ENCODE measurements around the gene P2RX4. TPM values are rescaled to one million over a fixed set of nuclear protein-coding genes. Genes with fewer than 3 reads are reported as not detected.

P2RX4 gene
- total and polyA plus RNA-seq, 2 of the 13 experiments (the other 11 are each of a cell fraction or from before 2014, with no cell fraction given), result 13.8 to 30.8 TPM

GRCh38 chr12:121209624-121210572 is at the start of gene P2RX4 (continued):
- TF ChIP-seq HNF4G (IDR thresholded peaks at IDR 0.05; ENCODE audit: borderline replicate concordance, low read depth, low read length) (no peak), HNF4G (CRISPR knock-in tag; IDR thresholded peaks at IDR 0.05; ENCODE audit: borderline replicate concordance, low read depth) (peak; percentile 59; the same call in 1 of the 2 replicates), CSRNP1 (CRISPR knock-in tag; IDR thresholded peaks at IDR 0.05) (0 out of 2 replicates have a peak, but pooled peaks have one; percentile 49), DMAP1 (CRISPR knock-in tag; IDR thresholded peaks at IDR 0.05) (peak; percentile 36; the same call in 1 of the 2 replicates), ATF6 (CRISPR knock-in tag; conservative IDR thresholded peaks at IDR 0.05) (no peak), SRF (IDR thresholded peaks at IDR 0.05; ENCODE audit: low read depth, low read length) (no peak), ZNF362 (CRISPR knock-in tag; IDR thresholded peaks at IDR 0.05; ENCODE audit: borderline replicate concordance) (no peak), ZNF709 (CRISPR knock-in tag; IDR thresholded peaks at IDR 0.05) (peak; percentile 89; the same call in 1 of the 2 replicates), GTF2F1 (IDR thresholded peaks at IDR 0.05; ENCODE audit: low read length) (no peak), KLF15 (CRISPR knock-in tag; IDR thresholded peaks at IDR 0.05; ENCODE audit: borderline replicate concordance) (no peak; the same call in 1 of the 2 replicates), ZNF264 (CRISPR knock-in tag; IDR thresholded peaks at IDR 0.05) (no peak; the same call in 1 of the 2 replicates), ZNF543 (CRISPR knock-in tag; IDR thresholded peaks at IDR 0.05) (peak; percentile 10; the same call in 1 of the 2 replicates)
- TF ChIP-seq, protein P1, sequence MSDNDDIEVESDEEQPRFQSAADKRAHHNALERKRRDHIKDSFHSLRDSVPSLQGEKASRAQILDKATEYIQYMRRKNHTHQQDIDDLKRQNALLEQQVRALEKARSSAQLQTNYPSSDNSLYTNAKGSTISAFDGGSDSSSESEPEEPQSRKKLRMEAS (IDR thresholded peaks at IDR 0.05), result peak; percentile 67; the same call in 1 of the 2 replicates
- TF ChIP-seq, protein P2, sequence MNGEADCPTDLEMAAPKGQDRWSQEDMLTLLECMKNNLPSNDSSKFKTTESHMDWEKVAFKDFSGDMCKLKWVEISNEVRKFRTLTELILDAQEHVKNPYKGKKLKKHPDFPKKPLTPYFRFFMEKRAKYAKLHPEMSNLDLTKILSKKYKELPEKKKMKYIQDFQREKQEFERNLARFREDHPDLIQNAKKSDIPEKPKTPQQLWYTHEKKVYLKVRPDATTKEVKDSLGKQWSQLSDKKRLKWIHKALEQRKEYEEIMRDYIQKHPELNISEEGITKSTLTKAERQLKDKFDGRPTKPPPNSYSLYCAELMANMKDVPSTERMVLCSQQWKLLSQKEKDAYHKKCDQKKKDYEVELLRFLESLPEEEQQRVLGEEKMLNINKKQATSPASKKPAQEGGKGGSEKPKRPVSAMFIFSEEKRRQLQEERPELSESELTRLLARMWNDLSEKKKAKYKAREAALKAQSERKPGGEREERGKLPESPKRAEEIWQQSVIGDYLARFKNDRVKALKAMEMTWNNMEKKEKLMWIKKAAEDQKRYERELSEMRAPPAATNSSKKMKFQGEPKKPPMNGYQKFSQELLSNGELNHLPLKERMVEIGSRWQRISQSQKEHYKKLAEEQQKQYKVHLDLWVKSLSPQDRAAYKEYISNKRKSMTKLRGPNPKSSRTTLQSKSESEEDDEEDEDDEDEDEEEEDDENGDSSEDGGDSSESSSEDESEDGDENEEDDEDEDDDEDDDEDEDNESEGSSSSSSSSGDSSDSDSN (CRISPR knock-in tag; IDR thresholded peaks at IDR 0.05), result peak; percentile 99
